Heart left ventricle (tissue), 16 donors: Measurements from ENCODE around the gene COL28A1. TPM values are rescaled to one million over a fixed set of nuclear protein-coding genes. Genes with fewer than 3 reads are reported as not detected.

Experiments used
- ATAC-seq, 4 donors: fragments of 200-7000 bp; cut with Tn5 transposase; one replicate each; pipeline ENCODE4 v1.9.1; 2020 to 2022; ENCODE audit warnings: moderate library complexity in 4 of 4, mild to moderate bottlenecking in 3 of 4, moderate number of reproducible peaks in 1 of 4
- DNase-seq, 5 donors: peaks; one replicate each; pipeline ENCODE4 v3.0.0-alpha.2; 2020
- H3K27ac ChIP-seq, 12 donors: fragments of 200-600 bp; sonication (generic) in 4 of 12; one replicate each; pipeline versions ENCODE4 v1.5.0 to v1.8.0; 2016 to 2022; ENCODE audit warnings: mild to moderate bottlenecking in 2 of 12
- H3K27me3 ChIP-seq, 9 donors: fragments of 200-600 bp; sonication (generic) in 2 of 9; one replicate each; pipeline versions ENCODE4 v1.5.1 to v1.8.0; 2016 to 2022; ENCODE audit warnings: mild to moderate bottlenecking in 3 of 9
- H3K36me3 ChIP-seq, 9 donors: fragments of 200-600 bp; sonication (generic) in 2 of 9; one replicate each; pipeline versions ENCODE4 v1.5.0 to v1.8.0; 2018 to 2022; ENCODE audit warnings: mild to moderate bottlenecking in 2 of 9
- H3K4me1 ChIP-seq, 12 donors: fragments of 200-600 bp; sonication (generic) in 4 of 12; one replicate each; pipeline versions ENCODE4 v1.5.0 to v1.8.0; 2016 to 2022; ENCODE audit warnings: mild to moderate bottlenecking in 3 of 12
- H3K4me3 ChIP-seq, 12 donors: fragments of 200-600 bp; sonication (generic) in 4 of 12; one replicate each; pipeline versions ENCODE4 v1.5.0 to v1.8.0; 2017 to 2022; ENCODE audit warnings: mild to moderate bottlenecking in 9 of 12, moderate library complexity in 4 of 12
- H3K9me3 ChIP-seq, 12 donors: fragments of 200-600 bp; sonication (generic) in 4 of 12; one replicate each; pipeline versions ENCODE4 v1.5.0 to v1.8.0; 2016 to 2022; ENCODE audit warnings: mild to moderate bottlenecking in 1 of 12
- POLR2A ChIP-seq, 2 donors: fragments of 450-650 bp; IDR thresholded peaks; one replicate each; pipeline ENCODE4 v1.6.1; 2017; ENCODE audit warnings: antibody characterized with exemption in 2 of 2, mild to moderate bottlenecking in 2 of 2, moderate library complexity in 2 of 2
- WGBS, 4 donors: extraction: QIAGEN DNeasy Blood & Tissue Kit in 2 of 4; methylation state at CpG; one replicate each; pipeline versions ENCODE4 v1.1.5 to v1.1.7; 2013 to 2018; 5-methylcytosine and 5-hydroxymethylcytosine counted together
- intact Hi-C, 10 donors: fragments of 100-400 bp; cut with DNase I; formaldehyde crosslinking; loops; one replicate each; pipeline versions ENCODE4 v1.11.1 to v1.14.2; 2022
- polyA plus RNA-seq, 2 donors: library from polyadenylated mRNA; stranded (reverse); fragments of 200-250 nt; gene quantifications; one replicate each; pipeline ENCODE4 v1.2.3, GENCODE V29; 2013
- total RNA-seq, 9 donors: library from RNA; depleted of rRNA in 2 of 9; stranded (reverse); fragments of >200 nt in 2 of 9; fragmentation: NEBNext Ultra II Directional in 3 of 9; extraction: Animal tissue kit (Norgen Biotek cat#: 25700) in 3 of 9; gene quantifications; one replicate each; pipeline versions ENCODE4 v1.1.0 to v1.2.4, GENCODE V29; 2016 to 2023
- TF ChIP-seq, protein P1 (sequence below), 12 donors: fragments of 200-600 bp; sonication (generic) in 4 of 12; IDR thresholded peaks; one replicate each; pipeline versions ENCODE4 v1.5.0 to v1.8.0; 2018 to 2022; ENCODE audit warnings: antibody characterized with exemption in 12 of 12, mild to moderate bottlenecking in 5 of 12
- donor health status: ischemic (EF 13 %, LVEDD 7.1; RV severe dilation, severe dysfunction).
- donor health status: healthy with polysubstance abuse.
- donor health status: DM: no; HTN: yes; CAD: no.
- donor health status: DM: no; HTN: no; CAD: no.
- donor health status: ischemic (EF 25% LVEDD 6.9; RV normal size, moderate dysfunction).
- donor health status: ischemic (EF 25% LVEDD 5.7; RV mildly dilated, moderate dysfunction).
- donor health status: healthy.
- donor health status: DM: yes; HTN: yes; CAD: no.
- donor health status: ischemic (EF 35%, LVEDD 5.7; RV mildly dilated, moderate dysfunction).
- donor health status: nonischemic (EF 11% LVEDD 7.7; RV severe dilation, severe dysfunction).
- donor health status: DM: yes; HTN: yes; CAD: no.
- donor health status: PGD.
- donor health status: ischemic (EF 29% LVEDD 5.4; RV normal size, mild dysfunction).
- donor health status: nonischemic (EF 23%, LVEDD 6.1; RV moderate dilation, normal function).

COL28A1 gene
- total and polyA plus RNA-seq, 11 donors: 0.28 to 4.4 (median 1.2) TPM

- Histone ChIP-seq H3K4me3 (no peak overlapping the region), H3K4me1 (peaks cover 0 to 11% (median 0%) of the 10 kb centered on the region in 12 donors), H3K36me3 (no peaks in the 10 kb centered on the region), H3K27me3 (peaks cover 0 to 3% (median 0%) of the 10 kb centered on the region in 9 donors), H3K27ac (no peak overlapping the region), H3K9me3 (no peaks in the 10 kb centered on the region)
- intact Hi-C loops: loop anchor here (2.0 to 10.0 kb wide), 5 partner anchors 110 to 867 kb away; partner anchors contain the start of gene COL28A1 (in 4 of the 10)
- DNase-seq: no peak
- no peak for ATAC-seq
- TF ChIP-seq, protein P1, sequence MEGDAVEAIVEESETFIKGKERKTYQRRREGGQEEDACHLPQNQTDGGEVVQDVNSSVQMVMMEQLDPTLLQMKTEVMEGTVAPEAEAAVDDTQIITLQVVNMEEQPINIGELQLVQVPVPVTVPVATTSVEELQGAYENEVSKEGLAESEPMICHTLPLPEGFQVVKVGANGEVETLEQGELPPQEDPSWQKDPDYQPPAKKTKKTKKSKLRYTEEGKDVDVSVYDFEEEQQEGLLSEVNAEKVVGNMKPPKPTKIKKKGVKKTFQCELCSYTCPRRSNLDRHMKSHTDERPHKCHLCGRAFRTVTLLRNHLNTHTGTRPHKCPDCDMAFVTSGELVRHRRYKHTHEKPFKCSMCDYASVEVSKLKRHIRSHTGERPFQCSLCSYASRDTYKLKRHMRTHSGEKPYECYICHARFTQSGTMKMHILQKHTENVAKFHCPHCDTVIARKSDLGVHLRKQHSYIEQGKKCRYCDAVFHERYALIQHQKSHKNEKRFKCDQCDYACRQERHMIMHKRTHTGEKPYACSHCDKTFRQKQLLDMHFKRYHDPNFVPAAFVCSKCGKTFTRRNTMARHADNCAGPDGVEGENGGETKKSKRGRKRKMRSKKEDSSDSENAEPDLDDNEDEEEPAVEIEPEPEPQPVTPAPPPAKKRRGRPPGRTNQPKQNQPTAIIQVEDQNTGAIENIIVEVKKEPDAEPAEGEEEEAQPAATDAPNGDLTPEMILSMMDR (IDR thresholded peaks at IDR 0.05): no peak
- no peak for TF ChIP-seq POLR2A (IDR thresholded peaks at IDR 0.05)
- WGBS, 4 donors: 64 to 86% (median 76%) methylated on average over 1 of the region's 1 CpG
Observed at GRCh38 chr7:7427363-7427762, 108.3 kb downstream of the COL28A1 start.

DNA sequence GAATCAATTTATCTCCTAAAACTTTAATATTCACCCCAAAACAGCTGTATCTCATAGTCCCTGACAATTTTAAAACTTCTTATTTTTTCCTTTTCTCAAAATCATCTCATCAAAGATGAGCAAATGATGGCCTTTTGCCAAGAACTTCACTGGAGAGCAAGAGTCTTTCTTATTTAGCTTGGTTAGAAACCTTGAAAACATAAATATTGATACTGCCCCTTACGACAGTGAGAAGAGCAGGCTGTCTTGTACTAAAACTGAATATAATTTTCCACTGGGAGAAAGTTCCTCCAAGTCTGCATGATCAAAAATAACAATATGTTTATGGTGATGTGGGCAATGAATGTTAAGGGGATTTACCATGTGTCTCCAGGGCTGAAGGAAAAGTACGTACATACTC is 109.0 kb downstream of the COL28A1 start:
- WGBS, 4 donors: 73 to 81% (median 78%) methylated on average over 2 of the region's 2 CpGs
- DNase-seq (no peak), ATAC-seq (no peak)
- H3K36me3 ChIP-seq: no peaks in the 10 kb centered on the region
- no peaks in the 10 kb centered on the region for H3K9me3 ChIP-seq
- H3K27me3 ChIP-seq: peaks cover 0 to 3% (median 0%) of the 10 kb centered on the region in 9 donors
- no peak overlapping the region for H3K4me3 ChIP-seq
- intact Hi-C loops: loop anchor here (2.0 to 10.0 kb wide), 5 partner anchors 111 to 868 kb away; partner anchors contain the start of gene COL28A1 (in 4 of the 10)
- TF ChIP-seq, protein P1 (IDR thresholded peaks at IDR 0.05): no peak
- no peak for TF ChIP-seq POLR2A (IDR thresholded peaks at IDR 0.05)
- peaks cover 0 to 11% (median 0%) of the 10 kb centered on the region in 12 donors for H3K4me1 ChIP-seq
- no peak overlapping the region for H3K27ac ChIP-seq

GRCh38 chr7:7425321-7425720 is 110.4 kb downstream of the COL28A1 start:
- intact Hi-C loops: loop anchor here in 9 of 10 donors (2.0 to 10.0 kb wide), 5 partner anchors 112 to 869 kb away; partner anchors contain the start of gene COL28A1 (in 4 of the 9)
- Histone ChIP-seq H3K27me3 (peaks cover 0 to 3% (median 0%) of the 10 kb centered on the region in 9 donors), H3K27ac (no peak overlapping the region), H3K36me3 (no peaks in the 10 kb centered on the region), H3K9me3 (no peaks in the 10 kb centered on the region), H3K4me3 (no peak overlapping the region), H3K4me1 (peaks cover 0 to 11% (median 0%) of the 10 kb centered on the region in 12 donors)
- ATAC-seq (no peak), DNase-seq (no peak)
- 76 to 85% (median 80%) methylated on average over 7 of the region's 7 CpGs for WGBS, 4 donors
- TF ChIP-seq, protein P1 (IDR thresholded peaks at IDR 0.05): no peak
- no peak for TF ChIP-seq POLR2A (IDR thresholded peaks at IDR 0.05)

DNA sequence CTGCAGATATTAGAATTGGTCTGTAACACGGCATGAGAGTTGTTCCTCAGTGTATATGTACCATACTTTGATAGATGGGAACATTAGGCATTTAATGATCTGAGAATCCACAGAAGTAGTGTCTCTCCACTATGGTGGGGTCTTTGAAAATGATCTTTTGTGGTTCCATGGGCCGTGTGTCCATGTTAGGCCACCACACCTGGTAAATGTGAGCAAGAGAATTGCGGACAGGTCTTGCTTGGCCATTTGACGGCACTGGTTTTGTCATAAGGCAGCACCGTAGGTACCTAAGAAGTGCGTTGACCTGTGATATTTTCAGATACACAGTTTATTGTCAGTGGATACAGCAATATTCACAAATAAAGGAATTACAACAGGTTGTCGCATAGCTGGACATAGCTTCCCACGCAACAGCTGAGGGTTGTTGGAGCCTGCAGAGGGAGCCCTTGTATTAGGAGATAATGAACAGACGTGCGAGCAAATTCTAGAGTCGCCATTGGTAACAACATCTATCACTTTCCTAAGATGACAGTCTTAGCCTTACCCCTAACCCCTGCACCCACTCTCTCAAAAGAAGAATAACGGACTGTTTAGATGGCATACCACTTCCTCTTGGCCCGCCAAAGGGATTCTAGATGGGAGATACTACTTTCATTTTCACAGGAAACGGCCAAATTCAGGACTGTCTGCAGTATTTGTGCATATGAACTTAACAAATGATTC is 111.4 kb downstream of the COL28A1 start:
- Histone ChIP-seq H3K4me3 (peak overlapping the region; percentile 14 to 65 (median 50)), H3K27me3 (no peaks in the 10 kb centered on the region), H3K36me3 (no peaks in the 10 kb centered on the region), H3K27ac (peak overlapping the region in 1 of 12 donors; percentile 11), H3K9me3 (no peaks in the 10 kb centered on the region), H3K4me1 (peaks cover 0 to 11% (median 0%) of the 10 kb centered on the region in 12 donors)
- WGBS, 4 donors: 39 to 42% (median 40%) methylated on average over 13 to 14 of the region's 14 CpGs
- peak; percentile 58 to 94 (median 86) for ATAC-seq
- intact Hi-C loops: loop anchor here in 7 of 10 donors (2.0 to 10.0 kb wide), 7 partner anchors 113 to 870 kb away; partner anchors contain the start of gene COL28A1 (in 1 of the 7)
- TF ChIP-seq POLR2A (IDR thresholded peaks at IDR 0.05): no peak
- TF ChIP-seq, protein P1 (IDR thresholded peaks at IDR 0.05): peak; percentile 52 to 82 (median 70)
- peak; percentile 41 to 58 (median 55) for DNase-seq
